Measurements from ENCODE around the gene CXCR4. TPM values are rescaled to one million over a fixed set of nuclear protein-coding genes. Genes with fewer than 3 reads are reported as not detected.
A peak's percentile ranks its signal among the peaks of the same experiment; 100 is the strongest.

The CXCR4 gene
- total and polyA plus RNA-seq, 10 of the 15 experiments (the other 5 are each of a cell fraction or from before 2014, with no cell fraction given): 31.1 to 749 (median 52.7) TPM

DNA sequence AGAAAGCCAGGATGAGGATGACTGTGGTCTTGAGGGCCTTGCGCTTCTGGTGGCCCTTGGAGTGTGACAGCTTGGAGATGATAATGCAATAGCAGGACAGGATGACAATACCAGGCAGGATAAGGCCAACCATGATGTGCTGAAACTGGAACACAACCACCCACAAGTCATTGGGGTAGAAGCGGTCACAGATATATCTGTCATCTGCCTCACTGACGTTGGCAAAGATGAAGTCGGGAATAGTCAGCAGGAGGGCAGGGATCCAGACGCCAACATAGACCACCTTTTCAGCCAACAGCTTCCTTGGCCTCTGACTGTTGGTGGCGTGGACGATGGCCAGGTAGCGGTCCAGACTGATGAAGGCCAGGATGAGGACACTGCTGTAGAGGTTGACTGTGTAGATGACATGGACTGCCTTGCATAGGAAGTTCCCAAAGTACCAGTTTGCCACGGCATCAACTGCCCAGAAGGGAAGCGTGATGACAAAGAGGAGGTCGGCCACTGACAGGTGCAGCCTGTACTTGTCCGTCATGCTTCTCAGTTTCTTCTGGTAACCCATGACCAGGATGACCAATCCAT is 2.7 kb downstream of the CXCR4 start:
- H3K27ac ChIP-seq (ENCODE audit: control insufficient read depth, insufficient read depth): no peak overlapping the region
- ATAC-seq: no peak; the same call in 2 of the 3 replicates
- H4K20me1 ChIP-seq (ENCODE audit: control insufficient read depth, insufficient read depth): no peaks in the 10 kb centered on the region
- peaks cover 2% of the 10 kb centered on the region; the same call in 1 of the 2 replicates for H3K4me1 ChIP-seq (ENCODE audit: control insufficient read depth, insufficient read depth, low read length)
- ChIA-PET RAD21 (ENCODE audit: unreplicated experiment) (interaction anchor here (0.9 to 10.4 kb wide), 10 partner anchors 9 to 266 kb away, joined by 3 to 221 read pairs (median 6); no protein-coding TSS in a partner anchor), POLR2A (interaction anchor here (0.8 to 1.5 kb wide), 4 partner anchors 9 to 88 kb away, joined by 3 to 10 read pairs (median 5); no protein-coding TSS in a partner anchor), CTCF (interaction anchor here (1.2 to 9.9 kb wide), 5 partner anchors 47 to 269 kb away, joined by 3 to 103 read pairs (median 4); no protein-coding TSS in a partner anchor), SMC1A (ENCODE audit: uncharacterized antibody, unreplicated experiment) (interaction anchor here (0.6 to 10.8 kb wide), 11 partner anchors 14 to 262 kb away, joined by 3 to 400 read pairs (median 5); no protein-coding TSS in a partner anchor)
- H3K4me3 ChIP-seq: 0 out of 2 replicates have a peak overlapping the region, but pooled peaks have one; percentile 85
- intact Hi-C loops (cut with micrococcal nuclease; ENCODE audit: unreplicated experiment): loop anchor here (5.0 kb wide), 3 partner anchors 97 to 212 kb away; no protein-coding TSS in a partner anchor
- H3K36me3 ChIP-seq (ENCODE audit: control insufficient read depth in 2 of 2, insufficient read depth in 2 of 2, low read length in 1 of 2): peaks cover 0 to 4% of the 10 kb centered on the region in 2 experiments; a peak in 2 of 4 replicates
- H2AFZ ChIP-seq (ENCODE audit: control insufficient read depth, low read depth, low read length): no peak overlapping the region
- H3K9me3 ChIP-seq (replicated peaks; ENCODE audit: control insufficient read depth, insufficient read depth, low read length): no peaks in the 10 kb centered on the region; the same call in 2 of the 3 replicates
- H3K4me2 ChIP-seq (ENCODE audit: control insufficient read depth, insufficient read depth): no peak overlapping the region
- no peak overlapping the region for H3K9ac ChIP-seq (ENCODE audit: control insufficient read depth, insufficient read depth, low read length)
- H3K79me2 ChIP-seq (ENCODE audit: control insufficient read depth, insufficient read depth, low read length): 0 out of 2 replicates have a peak, but pooled peaks cover 2% of the 10 kb centered on the region
- BruUV-seq (replicated peaks): no TSS peak
- H3K27me3 ChIP-seq (replicated peaks in 1 of 2; ENCODE audit: control insufficient read depth in 2 of 2, insufficient read depth in 2 of 2, low read length in 1 of 2): peaks cover 0 to 6% of the 10 kb centered on the region in 2 experiments; a peak in 3 of 4 replicates
- no peak for FAIRE-seq
- no peak for DNase-seq (ENCODE audit: low read depth, low spot score)
- in situ Hi-C loops (cut with MboI): loop anchor here (5.0 kb wide), 1 partner anchor 198 kb away; no protein-coding TSS in a partner anchor
- WGBS (ENCODE audit: insufficient coverage, insufficient replicate concordance, low lambda C conversion rate, missing lambda C conversion rate): 75% methylated on average over 12 of the region's 12 CpGs
- TF ChIP-seq USF2 (IDR thresholded peaks at IDR 0.05; ENCODE audit: borderline replicate concordance, low read depth, low read length): no peak; the same call in 1 of the 2 replicates
- TF ChIP-seq E2F4 (IDR thresholded peaks at IDR 0.05; ENCODE audit: low read depth, low read length): no peak
- TF ChIP-seq E4F1 (IDR thresholded peaks at IDR 0.05; ENCODE audit: borderline replicate concordance, partially characterized antibody): no peak
- 0 out of 2 replicates have a peak, but pooled peaks have one; percentile 20 for TF ChIP-seq PAX5 (IDR thresholded peaks at IDR 0.05; ENCODE audit: borderline replicate concordance, low read depth, low read length)
- TF ChIP-seq POU2F2 (IDR thresholded peaks at IDR 0.05; ENCODE audit: borderline replicate concordance, low read depth, low read length): no peak
- TF ChIP-seq FOS (IDR thresholded peaks at IDR 0.05; ENCODE audit: borderline replicate concordance, extremely low read depth, insufficient read length): no peak
- TF ChIP-seq SIN3A (IDR thresholded peaks at IDR 0.05; ENCODE audit: low read depth, low read length): no peak
- TF ChIP-seq, protein P1, sequence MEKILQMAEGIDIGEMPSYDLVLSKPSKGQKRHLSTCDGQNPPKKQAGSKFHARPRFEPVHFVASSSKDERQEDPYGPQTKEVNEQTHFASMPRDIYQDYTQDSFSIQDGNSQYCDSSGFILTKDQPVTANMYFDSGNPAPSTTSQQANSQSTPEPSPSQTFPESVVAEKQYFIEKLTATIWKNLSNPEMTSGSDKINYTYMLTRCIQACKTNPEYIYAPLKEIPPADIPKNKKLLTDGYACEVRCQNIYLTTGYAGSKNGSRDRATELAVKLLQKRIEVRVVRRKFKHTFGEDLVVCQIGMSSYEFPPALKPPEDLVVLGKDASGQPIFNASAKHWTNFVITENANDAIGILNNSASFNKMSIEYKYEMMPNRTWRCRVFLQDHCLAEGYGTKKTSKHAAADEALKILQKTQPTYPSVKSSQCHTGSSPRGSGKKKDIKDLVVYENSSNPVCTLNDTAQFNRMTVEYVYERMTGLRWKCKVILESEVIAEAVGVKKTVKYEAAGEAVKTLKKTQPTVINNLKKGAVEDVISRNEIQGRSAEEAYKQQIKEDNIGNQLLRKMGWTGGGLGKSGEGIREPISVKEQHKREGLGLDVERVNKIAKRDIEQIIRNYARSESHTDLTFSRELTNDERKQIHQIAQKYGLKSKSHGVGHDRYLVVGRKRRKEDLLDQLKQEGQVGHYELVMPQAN (conservative IDR thresholded peaks at IDR 0.05): peak; percentile 16
- no peak for TF ChIP-seq ZNF24 (IDR thresholded peaks at IDR 0.05)
- TF ChIP-seq SMARCA5 (IDR thresholded peaks at IDR 0.05): no peak
- TF ChIP-seq IKZF1 (conservative IDR thresholded peaks at IDR 0.05): peak; percentile 61
- 0 out of 2 replicates have a peak, but pooled peaks have one; percentile 41 for TF ChIP-seq WRNIP1 (IDR thresholded peaks at IDR 0.05; ENCODE audit: borderline replicate concordance, low read depth, low read length)
- TF ChIP-seq POLR2AphosphoS5 (IDR thresholded peaks at IDR 0.05; ENCODE audit: low read length): peak; percentile 33; the same call in 1 of the 2 replicates
- TF ChIP-seq SUPT20H (IDR thresholded peaks at IDR 0.05; ENCODE audit: borderline replicate concordance, control insufficient read depth, low read depth, low read length): no peak
- TF ChIP-seq TCF7 (IDR thresholded peaks at IDR 0.05; ENCODE audit: borderline replicate concordance): no peak
- TF ChIP-seq CHD1 (IDR thresholded peaks at IDR 0.05; ENCODE audit: low read depth, low read length): peak; percentile 64; the same call in 1 of the 2 replicates

Data from GM12878 (cell line).